GM19239 (cell line): ENCODE measurements around the gene TGM1.

Experiments
- DNase-seq: peaks from one replicate; pipeline ENCODE4 v3.0.0; 2011; ENCODE audit warnings: low spot score; ENCODE audit not compliant: insufficient read length
- FAIRE-seq: peaks from 2 replicates; lab custom pipeline; 2011; peaks lifted over from hg19 to GRCh38; lab: Jason Lieb, UNC

The TGM1 gene

DNA sequence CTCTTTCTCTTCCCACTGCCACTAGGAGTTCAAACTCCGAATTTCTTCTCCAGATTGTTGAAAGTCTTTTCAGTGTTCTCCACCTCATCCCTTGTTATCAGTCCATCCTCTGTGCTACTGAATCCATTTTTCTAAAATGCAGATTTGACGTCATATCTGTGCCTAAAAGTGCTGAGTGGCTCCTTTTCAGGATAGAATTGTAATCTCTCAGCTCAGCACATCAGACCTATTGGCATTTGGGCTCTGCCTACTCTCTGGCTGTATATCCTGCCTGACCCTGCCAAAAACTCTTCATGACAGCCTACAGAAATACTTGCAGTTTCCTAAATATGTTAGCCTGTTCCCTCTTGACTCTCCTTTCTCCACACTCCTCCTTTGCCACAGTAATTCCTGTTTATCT, 9.5 kb upstream of the TGM1 start:
- FAIRE-seq: no peak

DNA sequence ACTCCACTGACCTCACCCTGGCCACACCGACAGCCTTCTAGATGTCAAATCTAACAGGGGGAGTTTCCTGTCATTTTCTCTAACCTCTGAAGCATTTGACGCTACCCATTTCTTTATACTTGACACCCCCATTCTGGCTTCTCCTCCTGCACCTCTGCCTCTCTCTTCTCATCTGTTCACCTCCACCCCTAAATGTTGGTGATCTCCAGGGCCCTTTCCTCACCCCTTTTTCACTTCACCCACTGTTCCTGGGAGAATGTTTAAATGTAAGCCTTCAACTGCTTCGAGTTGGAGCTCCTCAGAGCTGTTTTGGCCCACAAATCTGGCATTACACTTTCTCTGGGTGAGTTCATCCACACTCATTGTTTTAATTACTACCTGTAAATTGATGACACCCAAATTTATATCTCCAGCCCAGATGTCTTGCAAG, 8.9 kb upstream of the TGM1 start:
- FAIRE-seq: no peak

More for the DNA sequence above, 9.5 kb upstream of the TGM1 start:
- DNase-seq: no peak

DNA sequence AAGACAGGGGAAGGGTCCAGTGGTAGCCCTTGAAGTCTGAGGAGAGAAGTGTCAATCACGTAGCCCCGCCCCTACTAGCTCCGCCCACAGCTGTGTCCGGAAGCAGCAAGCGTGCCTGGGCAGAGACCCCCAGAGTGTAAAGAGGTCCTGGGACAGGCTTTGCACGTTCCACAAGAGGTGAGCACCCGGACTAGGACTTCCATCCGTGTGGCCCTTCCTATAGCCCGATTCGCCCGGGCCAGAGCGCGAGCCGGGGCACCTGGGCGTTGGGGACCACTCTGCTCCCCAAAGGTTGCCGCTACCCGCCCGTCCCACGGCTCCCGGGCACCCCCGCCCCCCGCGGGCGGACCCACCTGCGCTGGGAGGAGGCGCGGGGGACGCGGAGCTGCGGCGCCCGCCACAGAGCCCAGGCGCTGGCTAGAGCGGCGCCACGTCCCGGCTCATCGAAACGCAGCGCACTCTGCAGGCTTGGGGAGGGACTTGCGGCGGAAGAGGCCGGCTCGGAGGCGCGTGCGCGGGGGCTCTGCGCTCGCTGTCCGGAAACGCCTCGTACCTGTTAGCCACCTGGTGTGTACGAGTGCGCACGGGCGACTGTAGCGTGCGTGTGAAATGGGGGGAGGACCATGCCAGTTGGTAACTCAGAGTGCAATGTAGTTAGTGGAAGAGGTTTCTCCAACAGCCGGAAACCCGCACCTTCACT, 8.3 kb upstream of the TGM1 start, which contains the start of gene RABGGTA:
RABGGTA (minus strand) TSS at position 464 of the 700 bp plus-strand sequence. CDS start 482 bp downstream, outside the sequence.
- peak; percentile 91 for DNase-seq
- peak; percentile 82 for FAIRE-seq

More for the DNA sequence above, 8.9 kb upstream of the TGM1 start:
- no peak for DNase-seq

DNA sequence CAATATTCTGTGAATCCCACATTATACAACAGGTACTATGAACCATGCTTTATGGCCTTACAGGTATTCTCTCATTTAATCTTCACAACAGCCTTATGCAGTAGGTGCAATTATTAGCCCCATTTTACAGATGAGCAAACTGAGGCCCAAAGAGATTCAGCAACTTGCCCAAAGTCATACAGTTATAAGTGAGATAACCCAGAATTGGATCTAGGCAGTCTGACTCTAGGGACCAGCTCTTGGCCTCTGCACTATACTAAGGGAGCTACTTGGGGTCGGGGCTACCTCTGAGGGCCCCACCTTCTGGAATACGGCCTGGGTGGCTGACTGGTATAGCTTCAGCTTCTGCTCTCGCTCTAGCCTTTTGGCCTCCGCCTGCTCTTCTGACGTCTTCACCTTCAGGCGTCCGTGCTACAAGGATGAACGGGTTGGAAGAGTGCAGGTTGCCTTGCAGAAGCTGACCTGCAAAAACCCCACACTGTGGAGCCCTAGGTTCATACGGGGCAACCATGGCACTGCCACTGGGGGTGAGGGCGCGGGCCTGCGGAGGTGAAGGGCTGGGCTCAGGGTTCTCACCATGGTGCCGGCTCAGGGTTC, 7.7 kb upstream of the TGM1 start:
- no peak for FAIRE-seq
- DNase-seq: no peak

DNA sequence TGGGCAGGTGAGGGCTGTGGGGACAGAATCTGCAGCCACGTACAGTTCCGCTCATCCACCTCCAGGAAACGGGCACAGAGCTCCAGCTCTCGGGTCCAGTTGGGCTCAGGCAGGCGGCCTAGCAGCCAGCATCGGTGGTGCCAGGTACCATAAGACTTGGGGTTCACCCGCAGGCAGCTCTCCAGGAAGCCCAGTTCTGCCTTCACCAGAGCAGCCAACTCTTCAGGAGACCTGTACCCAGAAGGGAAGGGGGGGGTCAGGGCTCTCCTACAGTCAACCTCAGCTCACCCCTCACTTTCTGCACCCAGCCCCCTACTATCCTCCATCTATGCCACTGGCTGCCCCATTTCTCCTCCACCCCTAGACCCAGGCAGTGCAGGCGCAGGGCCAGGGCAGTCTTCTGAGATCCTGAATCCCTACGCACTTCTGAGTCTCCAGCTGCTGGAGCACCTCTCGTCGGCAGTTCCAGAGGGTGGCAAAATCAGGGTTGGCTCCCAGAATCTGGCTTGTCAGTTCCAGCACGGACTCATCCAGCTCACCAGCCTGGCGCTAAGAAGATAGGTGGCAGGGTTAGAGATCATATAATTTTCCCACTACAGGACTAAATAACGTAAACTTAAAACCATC, 7.0 kb upstream of the TGM1 start:
- FAIRE-seq: no peak
- DNase-seq: no peak

DNA sequence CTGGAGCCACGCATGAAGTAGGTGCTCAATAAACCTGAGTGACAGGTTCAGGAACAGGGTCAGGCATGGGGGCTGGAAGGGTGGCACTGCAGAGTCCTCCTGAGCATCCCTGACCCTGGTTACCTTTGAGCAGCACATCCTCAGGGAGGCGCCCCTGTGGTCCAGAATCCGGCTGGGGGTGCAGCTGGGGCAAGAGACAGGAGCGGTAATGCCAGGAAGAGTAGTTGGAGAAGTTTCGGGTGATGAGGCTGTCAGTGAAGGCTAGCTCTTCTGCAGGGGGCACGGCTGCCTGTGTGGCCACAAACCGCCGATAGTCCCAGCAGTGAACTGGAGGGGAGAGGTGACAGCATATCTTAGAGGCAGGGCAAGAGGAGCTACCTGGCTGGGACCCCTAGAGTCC, 6.4 kb upstream of the TGM1 start:
- FAIRE-seq: no peak
- no peak for DNase-seq

DNA sequence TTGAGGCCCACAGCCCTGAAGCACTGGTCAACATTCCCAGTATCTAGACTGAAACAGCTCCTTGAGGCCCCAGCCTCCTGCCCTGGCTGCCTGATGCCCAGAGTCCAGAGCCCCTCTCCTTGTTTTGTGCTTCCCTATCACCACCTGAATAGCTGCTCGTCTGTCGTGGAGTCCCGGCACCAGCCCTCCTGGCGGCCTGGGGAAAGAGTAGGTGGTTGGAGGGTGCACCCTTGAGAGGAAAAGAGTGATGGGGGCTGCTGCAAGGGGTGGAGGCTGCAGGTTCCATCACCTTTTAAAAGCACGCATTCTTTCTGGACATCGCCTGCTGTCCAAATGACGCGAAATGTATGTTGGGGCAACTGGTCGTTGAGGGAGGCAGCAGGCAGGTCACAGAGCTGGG, 5.2 kb upstream of the TGM1 start:
- FAIRE-seq (no peak), DNase-seq (no peak)

DNA sequence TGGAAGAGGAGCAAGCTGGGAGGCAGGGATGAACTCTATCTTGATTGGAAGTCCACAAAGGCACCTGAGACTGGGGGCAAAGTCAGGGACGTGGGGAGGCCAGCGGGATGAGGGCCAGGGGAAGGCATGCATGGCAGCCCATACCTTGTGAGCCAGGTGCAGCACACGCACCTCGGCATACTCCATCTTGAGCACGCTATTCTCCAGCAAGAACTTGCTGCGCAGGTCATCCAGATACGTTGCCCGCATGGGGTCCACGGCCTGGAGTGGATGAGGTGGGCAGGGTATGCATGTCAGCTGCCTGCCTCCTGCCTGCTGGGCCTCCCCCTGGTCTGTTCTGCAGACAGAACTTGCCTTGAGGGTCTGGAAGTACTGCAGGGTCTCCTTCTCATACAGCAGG, 4.5 kb upstream of the TGM1 start:
- FAIRE-seq (no peak), DNase-seq (no peak)

DNA sequence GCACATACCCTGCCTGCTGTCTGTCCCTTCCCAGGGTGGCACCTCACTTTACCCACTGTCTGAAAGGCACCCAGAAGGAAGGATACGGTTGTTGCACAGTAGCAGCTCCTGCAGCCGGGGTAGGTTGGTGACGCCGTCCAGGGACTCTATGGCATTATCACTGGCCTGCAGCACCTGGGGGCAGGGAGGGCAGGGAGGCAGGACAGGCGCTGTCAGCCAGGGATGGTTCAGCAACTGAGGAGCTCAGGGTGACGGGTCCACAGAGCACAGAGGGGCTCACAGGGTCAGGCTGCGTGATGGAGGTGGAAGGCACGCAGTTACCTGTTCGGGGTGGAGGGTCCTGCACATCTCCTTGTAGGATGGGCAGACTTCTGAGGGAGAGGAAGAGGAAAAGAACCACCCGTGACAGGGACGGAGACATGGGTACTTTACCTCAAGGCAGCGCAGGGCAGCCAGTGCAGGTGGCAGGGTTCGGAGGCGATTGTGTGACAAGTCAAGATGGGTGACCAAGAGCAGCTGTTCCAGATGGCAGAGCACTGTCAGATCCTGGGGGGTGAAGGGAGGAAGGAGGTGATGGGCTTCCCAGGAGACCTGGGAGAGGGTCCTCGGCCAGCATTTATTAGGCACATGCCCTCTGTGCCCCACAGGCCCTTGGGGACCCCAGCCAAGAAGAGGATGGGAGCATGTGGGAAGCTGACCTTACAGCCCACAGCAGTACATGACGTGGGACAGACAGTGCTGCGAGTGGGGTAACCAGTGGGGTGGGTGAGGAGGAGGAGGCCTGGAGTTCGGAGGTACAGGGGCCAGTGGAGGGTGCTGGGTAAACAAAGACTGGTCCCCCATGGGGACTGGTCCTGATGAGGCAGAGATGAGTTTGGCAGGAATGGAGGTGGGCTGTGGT, 3.6 kb upstream of the TGM1 start:
- FAIRE-seq (no peak), DNase-seq (no peak)

DNA sequence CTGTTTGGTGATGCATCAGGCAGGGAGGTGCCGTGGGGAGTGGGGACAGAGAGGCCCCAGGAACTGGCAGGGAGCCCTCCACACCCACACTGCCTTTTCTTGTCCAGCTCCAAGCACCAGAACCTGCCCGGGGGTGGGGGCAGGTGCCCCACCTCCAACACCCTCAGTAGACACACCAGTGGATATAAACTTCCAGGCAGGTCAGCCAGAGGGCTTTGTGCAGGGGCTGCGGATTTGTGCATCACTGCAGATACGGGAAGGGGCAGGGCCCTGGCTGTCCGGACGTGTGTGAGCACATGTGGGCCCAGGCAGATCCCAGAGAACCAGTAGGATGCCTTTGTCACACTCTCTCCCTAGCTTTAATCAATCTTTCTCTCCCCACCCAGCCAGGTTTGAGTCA, 1.3 kb upstream of the TGM1 start:
- DNase-seq (no peak), FAIRE-seq (no peak)

DNA sequence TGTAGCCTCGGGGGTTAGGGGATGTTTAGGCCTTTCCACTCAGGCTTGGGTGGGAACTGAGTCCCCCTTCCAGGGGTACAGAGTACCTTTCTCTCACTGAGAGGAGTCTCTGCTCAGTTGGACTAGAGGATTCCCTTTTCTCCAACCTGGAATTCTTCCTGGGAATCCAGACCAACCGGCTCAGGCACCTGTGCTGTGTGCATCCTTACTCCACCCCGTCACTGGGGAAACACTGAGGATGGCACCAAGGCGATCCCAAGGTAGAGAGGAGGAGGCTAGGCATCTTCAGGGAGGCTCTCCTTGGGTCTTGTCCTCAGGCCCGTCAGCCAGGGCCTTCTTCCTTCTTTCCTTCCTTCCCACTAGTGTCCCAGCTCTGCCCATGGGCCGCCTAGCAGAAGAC, 871 bp upstream of the TGM1 start:
- DNase-seq: no peak
- no peak for FAIRE-seq

DNA sequence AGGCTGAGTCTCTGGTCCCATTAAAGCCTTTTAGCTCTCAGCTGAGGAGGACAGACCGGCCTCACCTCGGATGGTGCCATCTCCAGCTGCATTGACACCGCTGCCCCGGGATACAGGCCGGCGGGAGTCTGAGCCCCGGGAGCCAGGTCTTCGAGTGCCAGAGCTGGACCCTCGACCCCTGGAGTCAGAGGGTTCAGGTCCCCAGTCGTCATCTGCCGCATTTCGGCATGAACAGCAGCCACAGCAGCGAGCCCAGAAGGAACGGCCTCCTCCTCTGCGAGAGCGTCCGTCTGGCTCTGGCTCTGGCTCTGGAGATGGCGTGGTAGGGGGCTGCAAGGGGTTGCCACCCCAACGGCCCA, 1.0 kb downstream of the TGM1 start:
- DNase-seq (no peak), FAIRE-seq (no peak)

DNA sequence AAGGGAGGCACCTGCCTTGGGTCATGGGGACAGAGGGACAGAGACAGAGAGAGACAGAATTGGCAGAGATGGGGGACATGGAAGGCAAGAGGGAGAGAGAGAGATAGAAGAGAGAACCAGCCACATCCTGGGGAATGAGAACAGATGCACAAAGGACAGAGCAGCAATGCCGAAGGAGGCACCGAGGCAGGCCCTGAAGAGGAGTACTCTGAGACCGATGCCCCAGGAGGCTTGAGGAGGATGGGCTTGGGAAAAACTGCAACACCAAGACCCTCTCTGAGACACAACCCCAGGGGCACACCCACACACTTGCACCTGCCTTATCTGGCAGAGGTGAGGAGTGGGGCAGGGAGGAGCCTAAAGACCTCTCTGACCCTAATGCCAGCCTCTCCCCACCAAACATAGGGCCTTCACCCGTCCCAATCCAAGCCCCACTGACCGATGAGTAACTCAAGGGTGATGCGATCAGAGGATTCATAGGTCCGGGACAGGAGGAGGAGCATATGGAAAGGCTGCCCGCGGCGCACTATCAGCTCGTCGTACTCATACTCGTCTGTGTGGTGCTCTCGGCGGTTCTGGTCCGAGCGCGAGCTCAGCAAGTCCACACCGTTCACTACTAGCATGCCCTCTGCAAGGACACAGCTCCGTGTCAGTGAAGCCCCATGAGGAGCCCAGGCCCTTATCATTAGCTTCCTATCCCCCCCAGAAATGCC, 1.6 kb downstream of the TGM1 start:
- DNase-seq (no peak), FAIRE-seq (no peak)

DNA sequence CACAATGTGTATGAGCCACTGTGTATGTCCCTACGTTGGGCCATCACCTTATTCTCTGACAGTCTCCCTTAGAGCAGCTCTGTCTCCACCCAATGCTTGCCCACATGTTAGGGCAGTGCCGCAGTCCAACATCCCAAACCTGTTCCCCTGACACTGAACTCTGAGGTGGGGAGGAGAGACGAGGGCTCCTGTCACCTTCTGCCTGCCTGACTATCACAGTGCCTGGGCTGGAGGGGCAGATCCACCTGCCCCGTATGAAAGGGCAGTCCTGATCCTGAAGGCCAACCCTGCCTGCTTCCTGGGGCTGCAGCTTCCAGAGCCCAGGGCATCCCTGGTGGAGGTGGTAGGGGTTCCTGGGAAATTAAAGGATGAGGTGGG, 2.2 kb downstream of the TGM1 start:
- FAIRE-seq (no peak), DNase-seq (no peak)

DNA sequence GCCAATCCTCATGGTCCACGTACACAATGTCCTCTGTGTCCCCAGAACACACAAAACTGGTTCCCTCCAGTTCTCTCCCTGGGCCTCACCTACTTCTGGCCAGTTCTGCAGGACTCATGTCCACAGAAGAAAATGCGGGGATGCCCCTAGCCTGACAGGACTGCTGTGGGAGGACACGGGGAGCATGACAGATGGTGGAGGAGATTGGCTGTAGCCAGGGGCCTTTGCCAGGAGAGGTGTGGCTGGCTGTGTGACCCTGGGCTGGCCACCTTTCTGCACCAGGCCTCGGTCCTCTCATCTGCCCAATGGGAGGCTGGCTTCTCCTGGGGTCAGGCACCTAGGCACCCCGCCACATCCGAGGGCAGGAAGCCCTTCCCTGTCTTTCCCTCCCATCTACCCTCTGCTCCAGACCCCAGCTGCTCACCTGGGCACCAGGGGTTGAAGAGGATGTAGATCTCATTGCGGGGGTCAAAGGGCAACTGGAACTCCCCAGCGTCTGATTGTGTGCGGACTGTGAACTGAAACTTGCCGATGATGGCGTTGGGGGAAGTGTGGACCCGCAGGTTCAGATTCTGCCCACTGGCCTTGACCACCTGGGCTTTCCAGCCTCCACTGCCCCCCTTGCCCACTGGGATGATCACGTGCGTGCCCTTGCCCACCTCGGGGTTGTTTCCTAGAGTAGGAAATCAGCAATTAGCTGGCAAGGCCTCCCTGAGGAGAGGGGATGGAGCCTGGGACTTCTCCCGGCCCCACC, 2.8 kb downstream of the TGM1 start:
- DNase-seq: no peak
- FAIRE-seq: no peak

DNA sequence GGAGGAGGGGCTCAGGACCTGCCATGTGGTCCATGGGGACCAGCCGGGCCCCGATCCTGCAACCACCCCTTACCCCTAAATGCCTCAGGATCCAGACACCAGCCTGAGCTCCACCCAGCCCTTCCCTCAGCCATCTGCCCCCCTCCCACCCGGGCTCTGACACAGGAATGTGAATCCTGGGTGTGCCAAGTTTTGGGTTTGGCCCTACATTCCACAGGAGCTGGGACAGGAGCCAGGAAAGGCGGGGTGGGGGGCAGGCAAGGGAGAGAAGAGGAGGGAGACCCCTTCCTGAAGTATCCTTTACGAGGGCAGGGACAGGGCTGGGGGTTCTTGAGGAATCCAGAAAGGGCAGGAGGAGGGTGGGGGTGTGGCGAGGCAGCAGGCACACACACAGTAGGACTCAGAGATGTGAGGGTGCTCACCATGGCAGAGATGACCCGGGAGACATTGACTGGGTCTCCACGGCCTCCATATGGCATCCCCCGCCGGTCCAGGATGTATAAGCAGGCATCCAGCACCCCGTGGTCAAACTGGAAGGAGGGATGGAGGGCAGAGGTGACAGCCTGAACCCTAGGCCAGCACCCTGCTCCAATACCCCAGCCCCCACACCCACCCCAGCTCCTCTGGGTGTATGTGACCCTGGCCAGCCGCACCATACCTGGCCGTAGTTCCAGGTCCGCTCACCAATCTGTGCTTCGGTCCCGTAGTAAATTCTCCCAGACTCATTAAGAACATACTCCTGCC, 3.5 kb downstream of the TGM1 start:
- DNase-seq: no peak
- no peak for FAIRE-seq

DNA sequence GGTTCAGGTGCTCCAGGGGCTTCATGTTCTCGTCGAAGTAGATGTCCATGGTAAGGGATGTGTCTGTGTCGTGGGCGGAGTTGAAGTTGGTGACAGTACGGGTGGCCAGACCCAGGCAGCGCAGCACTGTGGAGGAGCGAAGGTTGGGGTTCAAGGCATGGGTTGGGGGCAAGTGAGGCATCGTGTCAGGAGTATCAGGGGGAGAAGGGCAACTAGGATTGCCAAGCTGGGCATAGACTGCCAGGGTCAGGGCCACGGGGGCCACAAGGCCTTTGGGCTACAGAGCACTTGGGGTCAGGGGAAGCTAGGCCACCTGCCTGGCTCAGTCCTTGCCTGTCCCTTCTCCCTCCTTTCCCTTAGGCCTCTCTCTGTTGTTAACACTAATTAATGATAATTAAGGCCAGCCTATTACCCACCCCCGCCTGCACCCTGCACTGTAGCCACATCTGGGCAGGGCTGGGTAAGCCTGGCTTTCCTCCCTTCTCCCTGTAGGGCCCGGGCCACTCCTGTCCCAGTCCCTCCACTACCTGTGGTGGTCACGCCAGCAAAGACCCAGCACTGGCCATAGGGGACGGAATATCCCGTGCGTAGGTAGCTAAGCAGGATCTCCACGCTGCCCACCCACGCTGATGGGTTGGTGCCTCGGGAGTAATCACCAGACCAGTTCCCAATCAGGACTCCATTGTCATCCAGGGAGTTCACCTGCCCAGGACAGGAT, 4.3 kb downstream of the TGM1 start:
- DNase-seq (no peak), FAIRE-seq (no peak)

DNA sequence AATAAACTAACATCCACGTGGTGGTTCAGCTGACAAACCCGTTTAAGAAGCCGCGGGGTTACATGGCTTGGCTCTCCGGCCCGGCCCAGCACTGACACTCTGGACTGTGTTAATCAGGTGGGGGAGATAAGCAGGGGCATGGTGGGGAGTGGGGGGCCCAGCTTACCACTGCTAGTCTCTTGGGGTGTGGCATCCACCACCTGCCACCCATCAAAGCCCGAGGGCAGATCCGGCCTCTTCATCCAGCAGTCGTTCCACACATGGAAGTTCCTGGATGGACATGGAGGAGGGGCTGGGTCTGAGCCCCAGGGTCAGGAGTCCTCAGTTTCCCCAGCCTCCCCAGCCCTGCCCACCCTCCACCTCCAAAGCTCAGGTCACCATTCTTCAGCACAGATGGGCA, 4.9 kb downstream of the TGM1 start:
- FAIRE-seq: no peak
- no peak for DNase-seq
